HepG2 (cell line): ENCODE measurements around the gene PDPK1. TPM values are rescaled to one million over a fixed set of nuclear protein-coding genes. Genes with fewer than 3 reads are reported as not detected.

Source experiments
- ATAC-seq: fragments of 200-7000 bp; cut with Tn5 transposase; 3 replicates; pipeline ENCODE4 v1.9.1; 2020; ENCODE audit warnings: mild to moderate bottlenecking, moderate library complexity
- BruUV-seq: library from RNA; stranded (reverse); fragments of 400-500 nt; replicated peaks from 2 replicates; lab custom pipeline; 2021; lab: Mats Ljungman, UMichigan
- CTCF ChIA-PET: fragments of 300-600 bp; formaldehyde crosslinking; extraction: SDS; loops from one replicate; lab custom pipeline; 2021; ENCODE audit warnings: low total read pairs, inconsistent platforms, low intra/inter-chr PET ratio; lab: Yijun Ruan, JAX
- POLR2A ChIA-PET: fragments of 350-600 bp; sonication (Branson Sonifier 250); formaldehyde crosslinking; loops from one replicate; lab custom pipeline; 2020; ENCODE audit warnings: antibody characterized with exemption, inconsistent platforms; lab: Yijun Ruan, JAX
- DNase-seq: peaks from one replicate; pipeline ENCODE4 v3.0.0-alpha.2; 2015; ENCODE audit warnings: low spot score
- FAIRE-seq: peaks from 3 replicates; lab custom pipeline; 2011; peaks lifted over from hg19 to GRCh38; lab: Jason Lieb, UNC
- H2AFZ ChIP-seq: one replicate; pipeline ENCODE4 v1.6.1; 2011; ENCODE audit warnings: low read length, inconsistent platforms
- H3K27ac ChIP-seq: fragments of 300-600 bp; 3 replicates; pipeline ENCODE4 v1.8.0; 2011; ENCODE audit warnings: mixed run types, mild to moderate bottlenecking, mixed read lengths, low read length, inconsistent platforms; ENCODE audit not compliant: insufficient read depth; ENCODE audit errors: extremely low read length
- H3K27me3 ChIP-seq, 2 experiments: fragments of 200-600 bp in 1 of 2; 2 replicates in 1 of 2; 3 replicates in 1 of 2; pipeline versions ENCODE4 v1.6.0 to v1.8.0; 2011; ENCODE audit warnings: low read length in 2 of 2, mild to moderate bottlenecking in 2 of 2, moderate library complexity in 2 of 2, inconsistent platforms in 1 of 2; ENCODE audit not compliant: insufficient read depth in 2 of 2, control insufficient read depth in 1 of 2
- H3K36me3 ChIP-seq, 2 experiments: fragments of 200-600 bp in 1 of 2; replicated peaks in 1 of 2; 2 replicates in 1 of 2; 3 replicates in 1 of 2; pipeline versions ENCODE4 v1.5.1 to v1.8.0; 2011; ENCODE audit warnings: low read length in 2 of 2, inconsistent platforms in 1 of 2; ENCODE audit not compliant: insufficient read depth in 2 of 2, control insufficient read depth in 1 of 2
- H3K4me1 ChIP-seq: 2 replicates; pipeline ENCODE4 v1.5.1; 2012; ENCODE audit warnings: low read length, inconsistent platforms; ENCODE audit not compliant: insufficient read depth
- H3K4me2 ChIP-seq: 2 replicates; pipeline ENCODE4 v1.6.0; 2011; ENCODE audit warnings: low read depth, low read length, inconsistent platforms
- H3K4me3 ChIP-seq, 3 experiments: fragments of 200-600 bp in 1 of 3; sonication (generic), shearing (Covaris generic) in 1 of 3; replicated peaks in 1 of 3; 2 replicates each; pipeline ENCODE4 v1.5.1; 2011 to 2016; ENCODE audit warnings: low read length in 3 of 3, inconsistent platforms in 2 of 3, low read depth in 2 of 3, mild to moderate bottlenecking in 2 of 3, control low read depth in 1 of 3, mixed read lengths in 1 of 3; ENCODE audit not compliant: insufficient read depth in 1 of 3
- H3K79me2 ChIP-seq: one replicate; pipeline ENCODE4 v1.6.1; 2011; ENCODE audit warnings: low read length, inconsistent platforms; ENCODE audit not compliant: insufficient read depth
- H3K9ac ChIP-seq: 2 replicates; pipeline ENCODE4 v1.6.0; 2011; ENCODE audit warnings: mild to moderate bottlenecking, low read depth, low read length, inconsistent platforms; ENCODE audit not compliant: insufficient read depth
- H3K9me3 ChIP-seq: 2 replicates; pipeline ENCODE4 v1.5.1; 2012; ENCODE audit warnings: mild to moderate bottlenecking, low read length
- H4K20me1 ChIP-seq: 2 replicates; pipeline ENCODE4 v1.6.0; 2011; ENCODE audit warnings: inconsistent platforms, mild to moderate bottlenecking, low read length, moderate library complexity; ENCODE audit not compliant: insufficient read depth
- AGO2 ChIP-seq: fragments of 200-400 bp; formaldehyde crosslinking; optimal IDR thresholded peaks from 2 replicates; pipeline ENCODE3; 2017; ENCODE audit warnings: mild to moderate bottlenecking, low read depth, low read length, moderate library complexity
- NONO ChIP-seq, 2 experiments: fragments of 450-650 bp in 1 of 2; sonication (generic) in 1 of 2; formaldehyde crosslinking in 1 of 2; IDR thresholded peaks in 1 of 2; conservative IDR thresholded peaks in 1 of 2; 2 replicates each; pipeline versions ENCODE4 v1.6.1 to v1.8.0; 2017 to 2022; ENCODE audit warnings: mild to moderate bottlenecking in 1 of 2, missing genetic modification reagents in 1 of 2, moderate library complexity in 1 of 2
- ZNF263 ChIP-seq: sonication (generic); formaldehyde crosslinking; IDR thresholded peaks from 2 replicates; pipeline ENCODE4 v1.4.0; 2020; ENCODE audit warnings: missing genetic modification reagents
- WGBS: methylation state at CpG from one replicate; pipeline ENCODE4 v1.1.6; 2017; ENCODE audit warnings: low lambda C conversion rate; 5-methylcytosine and 5-hydroxymethylcytosine counted together
- in situ Hi-C: cut with HindIII; loops from 2 replicates; pipeline ENCODE4 v1.10.0; 2017; ENCODE audit warnings: low pct_unique_long_range_greater_than_20kb; ENCODE audit not compliant: extremely low pct_ligation_motif_present
- intact Hi-C: fragments of 100-400 bp; cut with micrococcal nuclease; formaldehyde crosslinking; loops from one replicate; pipeline ENCODE4 v1.10.0; 2022; ENCODE audit not compliant: unreplicated experiment
- polyA plus RNA-seq, 8 experiments: library from polyadenylated mRNA; depleted of rRNA in 3 of 8; stranded (reverse) in 7 of 8; unstranded in 1 of 8; fragments of >200 nt; fragmentation: Illumina TruSeq in 4 of 8; extraction: Trizol in 4 of 8; gene quantifications; 2 replicates each; pipeline versions ENCODE4 v1.2.1 to v1.2.3, GENCODE V29; 2011 to 2016; ENCODE audit warnings: low read depth in 4 of 8, missing spikeins in 1 of 8, mixed read lengths in 1 of 8; ENCODE audit not compliant: insufficient read depth in 1 of 8
- total RNA-seq, 5 experiments: library from RNA; depleted of rRNA; stranded (reverse); fragments of >200 nt; fragmentation: Illumina TruSeq; extraction: Trizol; gene quantifications; 2 replicates each; pipeline ENCODE4 v1.2.3, GENCODE V29; 2016; ENCODE audit warnings: low read depth in 1 of 5
- TF ChIP-seq, protein P1 (sequence below): sonication (generic); formaldehyde crosslinking; IDR thresholded peaks from 2 replicates; pipeline ENCODE4 v1.4.0; 2020; ENCODE audit warnings: mild to moderate bottlenecking, missing genetic modification reagents

Gene PDPK1
- total and polyA plus RNA-seq, 2 of the 13 experiments (the other 11 are each of a cell fraction or from before 2014, with no cell fraction given) = 59.6 to 129 TPM

DNA sequence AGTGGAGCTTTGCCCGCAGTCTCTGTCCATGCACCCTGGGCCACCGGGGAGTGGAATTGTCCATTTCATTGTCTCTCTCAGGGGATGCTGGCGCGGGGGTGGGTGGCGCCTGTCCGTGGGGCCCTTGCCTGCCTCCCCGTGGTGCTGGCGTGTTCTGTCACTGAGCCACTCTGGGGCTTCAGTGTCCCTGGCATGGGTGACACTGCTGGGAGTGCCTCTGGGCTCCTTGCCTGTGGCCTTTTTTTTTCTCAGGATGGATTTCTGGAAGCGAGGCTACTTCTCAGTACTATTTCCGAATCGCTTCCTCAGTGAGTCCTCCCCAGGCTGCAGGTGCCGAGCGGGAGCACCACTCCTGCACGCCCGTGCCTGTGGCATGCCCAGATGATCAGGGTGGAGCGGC is 55.0 kb downstream of the PDPK1 start:
- H3K36me3 ChIP-seq = peaks cover 40 to 91% of the 10 kb centered on the region in 2 experiments; a peak in 4 of 5 replicates
- H3K27me3 ChIP-seq = no peaks in the 10 kb centered on the region
- intact Hi-C loops = no loop called here
- TF ChIP-seq, protein P1, sequence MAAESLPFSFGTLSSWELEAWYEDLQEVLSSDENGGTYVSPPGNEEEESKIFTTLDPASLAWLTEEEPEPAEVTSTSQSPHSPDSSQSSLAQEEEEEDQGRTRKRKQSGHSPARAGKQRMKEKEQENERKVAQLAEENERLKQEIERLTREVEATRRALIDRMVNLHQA (CRISPR knock-in tag) = no peak
- peak; percentile 62; the same call in 1 of the 2 replicates for TF ChIP-seq ZNF263 (CRISPR knock-in tag)
- H2AFZ ChIP-seq = no peak overlapping the region
- no TSS peak for BruUV-seq
- no peak overlapping the region for H3K4me2 ChIP-seq
- ChIA-PET POLR2A (no interaction called here), CTCF (no interaction called here)
- H3K79me2 ChIP-seq = peaks cover 19% of the 10 kb centered on the region
- in situ Hi-C loops = no loop called here
- no peaks in the 10 kb centered on the region for H3K9me3 ChIP-seq
- no peak overlapping the region for H3K9ac ChIP-seq
- WGBS = 98% methylated on average over 15 of the region's 16 CpGs
- no peak for ATAC-seq
- no peak for DNase-seq
- no peaks in the 10 kb centered on the region for H3K4me1 ChIP-seq
- H3K4me3 ChIP-seq = no peak overlapping the region
- FAIRE-seq = no peak
- H3K27ac ChIP-seq = no peak overlapping the region
- peaks cover 30% of the 10 kb centered on the region; the same call in 1 of the 2 replicates for H4K20me1 ChIP-seq

DNA sequence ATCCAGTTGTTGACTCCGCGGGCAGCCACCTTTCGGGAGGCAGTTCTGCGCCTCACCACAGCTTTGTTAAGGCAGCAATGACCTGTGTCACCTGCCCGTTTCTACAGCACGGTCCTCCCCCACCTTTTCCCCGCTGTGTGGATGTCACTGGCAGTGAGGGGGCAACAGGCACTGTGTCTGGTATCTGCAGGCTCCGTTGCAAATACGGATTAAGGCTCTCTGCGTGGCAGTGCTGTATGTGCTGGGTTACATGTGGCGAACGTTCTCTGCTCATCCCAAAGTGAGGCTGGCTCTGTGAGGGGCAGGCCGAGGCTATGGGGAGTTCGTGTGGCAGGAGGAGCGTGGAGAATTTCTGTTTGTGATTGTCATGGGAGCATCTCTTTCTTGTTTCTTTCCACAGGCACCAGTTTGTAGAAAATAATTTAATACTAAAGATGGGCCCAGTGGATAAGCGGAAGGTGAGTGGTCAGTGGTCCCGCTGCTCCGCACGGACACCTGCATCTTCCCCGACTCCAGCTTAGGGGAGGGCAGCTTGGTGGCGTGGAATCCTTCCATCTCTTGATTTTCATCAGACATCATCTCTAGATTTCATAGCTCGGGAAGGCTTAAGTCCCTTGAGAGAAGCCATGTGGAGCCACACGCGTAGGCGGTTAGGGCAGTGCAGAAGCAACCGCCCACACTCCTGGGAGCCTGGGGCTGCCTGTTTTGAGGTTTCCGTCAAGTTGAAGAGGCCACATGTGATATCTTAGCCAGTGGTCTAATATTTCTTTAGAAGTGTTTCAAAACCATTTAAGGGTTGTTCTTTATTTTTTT is 57.8 kb downstream of the PDPK1 start:
- 97% methylated on average over 25 of the region's 27 CpGs for WGBS
- no peak overlapping the region for H3K4me2 ChIP-seq
- ChIA-PET POLR2A (no interaction called here), CTCF (no interaction called here)
- ATAC-seq = no peak
- H3K4me3 ChIP-seq = no peak overlapping the region
- in situ Hi-C loops = no loop called here
- H4K20me1 ChIP-seq = peaks cover 27% of the 10 kb centered on the region; the same call in 1 of the 2 replicates
- no peak overlapping the region for H2AFZ ChIP-seq
- no peak overlapping the region for H3K27ac ChIP-seq
- TF ChIP-seq AGO2 (peak; percentile 25), NONO (IDR thresholded peaks at IDR 0.05) (no peak), NONO (CRISPR knock-in tag; conservative IDR thresholded peaks at IDR 0.05) (no peak)
- no peak overlapping the region for H3K9ac ChIP-seq
- H3K4me1 ChIP-seq = no peaks in the 10 kb centered on the region
- H3K9me3 ChIP-seq = no peaks in the 10 kb centered on the region
- FAIRE-seq = no peak
- H3K27me3 ChIP-seq = no peaks in the 10 kb centered on the region
- intact Hi-C loops = no loop called here
- H3K79me2 ChIP-seq = peaks cover 15% of the 10 kb centered on the region
- BruUV-seq = no TSS peak
- H3K36me3 ChIP-seq = peaks cover 33 to 76% of the 10 kb centered on the region in 2 experiments; a peak in 4 of 5 replicates
- DNase-seq = no peak
